Activated CD4-positive, alpha-beta memory T cell treated with anti-CD3 and anti-CD28 coated beads, Interleukin-2, amount 10 ng/mL, durations not matched to agents 7 days and 5 days (primary cell): ENCODE data around the gene ING3. TPM values are rescaled to one million over a fixed set of nuclear protein-coding genes. Genes with fewer than 3 reads are reported as not detected.

Experiments
- CTCF ChIA-PET: fragments of 350-600 bp; sonication (Branson Sonifier 250); formaldehyde crosslinking; loops from one replicate; lab custom pipeline; 2021; ENCODE audit warnings: antibody characterized with exemption, inconsistent platforms; lab: Charles Lee
- POLR2A ChIA-PET: fragments of 350-600 bp; sonication (Branson Sonifier 250); formaldehyde crosslinking; loops from one replicate; lab custom pipeline; 2021; ENCODE audit warnings: antibody characterized with exemption; lab: Charles Lee
- DNase-seq: peaks from one replicate; pipeline ENCODE4 v3.0.0-alpha.2; 2020
- H3K27ac Mint-ChIP-seq: one replicate; pipeline ENCODE4 v1.8.0; 2021; ENCODE audit warnings: mild to moderate bottlenecking, mixed read lengths
- H3K27me3 Mint-ChIP-seq: one replicate; pipeline ENCODE4 v1.8.0; 2021; ENCODE audit warnings: mixed read lengths
- H3K36me3 Mint-ChIP-seq: one replicate; pipeline ENCODE4 v1.8.0; 2021; ENCODE audit warnings: low read depth, mixed read lengths
- H3K4me1 Mint-ChIP-seq: one replicate; pipeline ENCODE4 v1.8.0; 2021; ENCODE audit warnings: mixed read lengths
- H3K4me3 Mint-ChIP-seq: one replicate; pipeline ENCODE4 v1.8.0; 2021; ENCODE audit warnings: mild to moderate bottlenecking, mixed read lengths
- H3K9me3 Mint-ChIP-seq: one replicate; pipeline ENCODE4 v1.8.0; 2021; ENCODE audit warnings: mixed read lengths
- total RNA-seq, 2 experiments: library from RNA; stranded (reverse); gene quantifications; one replicate each; pipeline ENCODE4 v1.2.3, GENCODE V29; 2021

The ING3 gene
- total RNA-seq, 2 experiments from 2014 or later = 22.2 to 26.5 TPM

- POLR2A ChIA-PET = no interaction called here
- Mint-ChIP-seq H3K27me3 (peaks cover 48% of the 10 kb centered on the region), H3K9me3 (no peaks in the 10 kb centered on the region), H3K36me3 (no peaks in the 10 kb centered on the region), H3K4me1 (peaks cover 21% of the 10 kb centered on the region), H3K27ac (no peak overlapping the region), H3K4me3 (no peak overlapping the region)
- CTCF ChIA-PET = no interaction called here
- DNase-seq = no peak
These were observed 42.5 kb downstream of the ING3 start for GRCh38 chr7:120992965-120993494.

DNA sequence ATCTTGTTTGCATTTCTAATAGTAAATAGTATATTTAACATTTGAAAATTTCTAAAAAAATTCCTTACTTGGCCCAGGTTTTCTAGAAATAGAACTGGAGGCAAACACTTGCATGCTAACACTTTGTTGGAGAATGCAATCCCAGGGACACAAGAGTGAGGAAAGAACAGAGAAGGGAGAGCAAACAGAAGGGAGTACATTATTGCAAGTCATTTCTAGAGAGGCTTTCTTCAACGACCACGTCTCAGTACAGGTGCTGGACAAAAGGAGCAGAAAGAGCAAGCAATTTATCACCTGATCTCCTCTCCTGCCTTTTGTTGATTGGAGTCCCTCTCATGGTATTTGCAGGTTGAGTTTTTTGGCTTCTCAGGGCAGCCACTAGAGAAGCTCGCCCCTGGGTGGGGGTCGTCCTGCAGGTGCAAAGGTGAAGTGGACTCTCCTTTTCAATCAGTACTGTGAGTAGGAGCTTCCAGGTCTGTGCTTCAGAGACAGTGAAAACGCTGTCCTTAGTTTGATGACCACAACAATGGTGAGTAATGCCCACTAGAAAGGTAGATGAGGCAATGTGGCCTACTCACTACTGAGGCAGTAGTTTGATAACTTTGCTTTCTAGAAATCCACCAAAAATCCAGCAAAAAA lies 43.1 kb downstream of the ING3 start:
- Mint-ChIP-seq H3K9me3 (no peaks in the 10 kb centered on the region), H3K4me1 (peaks cover 16% of the 10 kb centered on the region), H3K4me3 (no peak overlapping the region), H3K36me3 (no peaks in the 10 kb centered on the region), H3K27ac (no peak overlapping the region), H3K27me3 (peaks cover 45% of the 10 kb centered on the region)
- ChIA-PET CTCF (no interaction called here), POLR2A (no interaction called here)
- no peak for DNase-seq

- DNase-seq = no peak
- CTCF ChIA-PET = interaction anchor here (1.1 kb wide), 1 partner anchor 8 kb away, joined by 3 read pairs; no protein-coding TSS in a partner anchor
- no peak overlapping the region for H3K27ac Mint-ChIP-seq
- peaks cover 9% of the 10 kb centered on the region for H3K4me1 Mint-ChIP-seq
- no peak overlapping the region for H3K4me3 Mint-ChIP-seq
- no peaks in the 10 kb centered on the region for H3K9me3 Mint-ChIP-seq
- no peaks in the 10 kb centered on the region for H3K36me3 Mint-ChIP-seq
- POLR2A ChIA-PET = no interaction called here
- H3K27me3 Mint-ChIP-seq = peaks cover 34% of the 10 kb centered on the region
These were observed 44.2 kb downstream of the ING3 start for GRCh38 chr7:120994512-120995410.

DNA sequence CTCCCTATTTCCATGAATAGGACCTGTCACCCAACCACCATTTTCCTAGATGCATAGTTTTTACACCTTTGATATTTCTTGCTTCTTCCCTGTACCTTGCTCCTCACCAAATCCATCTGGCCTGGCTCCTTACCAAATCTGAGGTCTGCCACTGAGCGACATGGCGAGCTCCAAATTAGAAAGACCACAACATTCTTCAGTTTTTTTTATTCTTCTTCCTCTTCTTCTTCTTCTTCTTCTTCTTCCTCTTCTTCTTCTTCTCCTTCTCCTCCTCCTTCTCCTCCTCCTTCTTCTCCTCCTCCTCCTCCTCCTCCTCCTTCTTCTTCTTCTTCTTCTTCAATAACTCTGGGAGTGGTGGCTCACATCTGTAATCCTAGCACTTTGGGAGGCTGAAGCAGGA lies 45.1 kb downstream of the ING3 start:
- ChIA-PET POLR2A (no interaction called here), CTCF (interaction anchor here (1.1 kb wide), 1 partner anchor 9 kb away, joined by 3 read pairs; no protein-coding TSS in a partner anchor)
- DNase-seq = no peak
- Mint-ChIP-seq H3K4me3 (no peak overlapping the region), H3K27me3 (peaks cover 30% of the 10 kb centered on the region), H3K27ac (no peak overlapping the region), H3K9me3 (no peaks in the 10 kb centered on the region), H3K36me3 (no peaks in the 10 kb centered on the region), H3K4me1 (peaks cover 13% of the 10 kb centered on the region)

DNA sequence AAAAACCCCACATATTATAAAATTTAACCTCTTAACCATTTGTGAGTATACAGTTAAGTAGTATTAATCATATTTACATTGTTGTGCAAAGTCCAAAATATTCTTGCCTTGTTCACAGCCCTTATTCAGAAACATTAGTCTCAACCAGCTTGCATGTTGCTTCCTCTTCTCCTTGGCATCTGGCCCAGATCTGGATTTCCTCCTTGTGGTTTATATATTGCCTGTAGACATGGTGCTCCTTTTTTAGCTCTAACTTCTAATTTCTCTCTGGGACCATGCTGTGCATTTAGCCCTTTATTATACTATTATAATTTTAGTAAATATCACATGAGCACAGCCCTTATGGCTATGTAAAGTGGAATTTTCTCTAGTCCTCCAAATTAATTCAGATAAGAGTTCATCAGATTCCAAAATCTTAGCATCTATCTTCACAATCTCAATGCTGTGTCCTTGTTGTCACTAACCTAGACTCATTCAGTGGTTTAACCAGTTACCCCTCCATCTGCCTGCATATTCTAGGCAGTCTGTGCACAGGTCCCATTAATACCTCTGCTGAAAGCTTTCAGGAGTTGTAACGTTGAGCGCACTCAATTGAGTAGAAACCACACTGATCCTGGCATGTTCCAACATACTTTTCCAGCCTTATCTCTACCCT lies 45.9 kb downstream of the ING3 start:
- H3K36me3 Mint-ChIP-seq = no peaks in the 10 kb centered on the region
- H3K27me3 Mint-ChIP-seq = peaks cover 27% of the 10 kb centered on the region
- no peak overlapping the region for H3K27ac Mint-ChIP-seq
- H3K4me1 Mint-ChIP-seq = peaks cover 12% of the 10 kb centered on the region
- CTCF ChIA-PET = interaction anchor here (1.1 kb wide), 1 partner anchor 9 kb away, joined by 3 read pairs; no protein-coding TSS in a partner anchor
- H3K4me3 Mint-ChIP-seq = no peak overlapping the region
- no peaks in the 10 kb centered on the region for H3K9me3 Mint-ChIP-seq
- POLR2A ChIA-PET = no interaction called here
- DNase-seq = no peak

GRCh38 chr7:120996988-120997345 lies 46.4 kb downstream of the ING3 start:
- Mint-ChIP-seq H3K27me3 (peaks cover 24% of the 10 kb centered on the region), H3K4me3 (no peak overlapping the region), H3K4me1 (peaks cover 11% of the 10 kb centered on the region), H3K9me3 (no peaks in the 10 kb centered on the region), H3K27ac (no peak overlapping the region), H3K36me3 (no peaks in the 10 kb centered on the region)
- DNase-seq = no peak
- CTCF ChIA-PET = no interaction called here
- POLR2A ChIA-PET = no interaction called here

DNA sequence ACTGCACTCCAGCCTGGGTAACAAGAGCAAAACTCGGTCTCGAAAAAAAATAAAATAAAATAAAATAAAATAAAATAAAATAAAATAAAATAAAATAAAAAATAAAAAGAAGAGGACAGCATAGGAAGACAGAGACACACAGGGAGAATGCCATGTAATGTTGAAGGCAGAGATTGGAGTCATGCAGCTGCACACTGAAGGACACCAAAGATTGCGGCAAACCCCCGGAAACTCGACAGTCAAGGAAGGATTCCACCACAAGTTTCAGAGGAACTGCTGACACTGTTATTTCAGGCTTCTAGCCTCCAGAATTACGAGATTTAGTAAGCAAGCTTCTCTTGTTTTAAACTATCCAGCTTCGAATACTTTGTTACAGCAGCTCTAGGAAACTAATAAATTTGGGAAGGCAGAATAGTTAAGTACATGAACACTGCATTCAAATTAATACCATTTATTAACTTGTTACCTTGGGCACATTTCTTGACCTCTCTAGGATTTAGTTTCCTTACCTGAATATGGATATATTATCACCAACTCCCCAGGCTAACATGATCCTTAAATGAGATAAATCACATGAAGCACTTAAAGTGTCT lies 47.4 kb downstream of the ING3 start:
- no peaks in the 10 kb centered on the region for H3K36me3 Mint-ChIP-seq

GRCh38 chr7:120998520-120998919 lies 47.9 kb downstream of the ING3 start:
- peaks cover 23% of the 10 kb centered on the region for H3K27me3 Mint-ChIP-seq
- ChIA-PET POLR2A (no interaction called here), CTCF (interaction anchor here (0.9 to 1.3 kb wide), 3 partner anchors 10 to 83 kb away, joined by 3 to 4 read pairs (median 3); partner anchors contain the start of gene CPED1)
- H3K4me3 Mint-ChIP-seq = no peak overlapping the region
- H3K27ac Mint-ChIP-seq = no peak overlapping the region
- no peak for DNase-seq
- no peaks in the 10 kb centered on the region for H3K36me3 Mint-ChIP-seq
- no peaks in the 10 kb centered on the region for H3K9me3 Mint-ChIP-seq
- H3K4me1 Mint-ChIP-seq = peaks cover 11% of the 10 kb centered on the region

More for the DNA sequence above, 47.4 kb downstream of the ING3 start:
- DNase-seq = no peak
- H3K9me3 Mint-ChIP-seq = no peaks in the 10 kb centered on the region
- POLR2A ChIA-PET = no interaction called here
- no peak overlapping the region for H3K27ac Mint-ChIP-seq
- peaks cover 21% of the 10 kb centered on the region for H3K27me3 Mint-ChIP-seq
- H3K4me3 Mint-ChIP-seq = no peak overlapping the region
- H3K4me1 Mint-ChIP-seq = peaks cover 11% of the 10 kb centered on the region
- CTCF ChIA-PET = interaction anchor here (1.3 kb wide), 1 partner anchor 84 kb away, joined by 3 read pairs; no protein-coding TSS in a partner anchor

DNA sequence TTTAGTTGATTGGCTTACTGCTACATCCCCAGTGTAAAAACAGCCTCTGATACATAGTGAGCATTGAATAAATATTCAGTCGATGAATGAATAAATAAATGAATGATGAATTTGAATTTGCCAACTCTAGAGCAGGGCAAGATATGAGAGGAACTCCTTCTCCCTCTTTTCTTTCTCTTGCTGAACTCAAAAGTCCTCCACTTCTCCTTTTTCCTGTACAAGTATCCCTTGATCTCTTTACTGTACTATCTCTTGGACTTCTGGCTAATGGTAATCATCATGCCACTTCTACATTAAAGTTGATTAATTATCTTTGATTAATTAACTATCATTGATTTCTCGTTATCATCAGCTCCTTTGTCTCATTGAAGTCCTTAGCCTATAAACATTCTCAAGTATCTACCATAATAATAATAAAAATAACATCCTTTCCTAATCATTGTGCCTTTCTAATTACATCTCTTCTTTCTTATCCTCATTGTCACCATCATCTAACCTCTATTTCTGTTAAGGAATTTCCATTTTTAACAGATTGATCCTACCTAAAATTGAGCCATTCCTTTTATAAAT lies 48.5 kb downstream of the ING3 start:
- no peak for DNase-seq
- POLR2A ChIA-PET = no interaction called here
- H3K9me3 Mint-ChIP-seq = no peaks in the 10 kb centered on the region
- CTCF ChIA-PET = interaction anchor here (0.9 to 1.3 kb wide), 3 partner anchors 11 to 83 kb away, joined by 3 to 4 read pairs (median 3); partner anchors contain the start of gene CPED1
- H3K36me3 Mint-ChIP-seq = no peaks in the 10 kb centered on the region
- peaks cover 11% of the 10 kb centered on the region for H3K4me1 Mint-ChIP-seq
- peaks cover 21% of the 10 kb centered on the region for H3K27me3 Mint-ChIP-seq
- no peak overlapping the region for H3K27ac Mint-ChIP-seq
- no peak overlapping the region for H3K4me3 Mint-ChIP-seq

DNA sequence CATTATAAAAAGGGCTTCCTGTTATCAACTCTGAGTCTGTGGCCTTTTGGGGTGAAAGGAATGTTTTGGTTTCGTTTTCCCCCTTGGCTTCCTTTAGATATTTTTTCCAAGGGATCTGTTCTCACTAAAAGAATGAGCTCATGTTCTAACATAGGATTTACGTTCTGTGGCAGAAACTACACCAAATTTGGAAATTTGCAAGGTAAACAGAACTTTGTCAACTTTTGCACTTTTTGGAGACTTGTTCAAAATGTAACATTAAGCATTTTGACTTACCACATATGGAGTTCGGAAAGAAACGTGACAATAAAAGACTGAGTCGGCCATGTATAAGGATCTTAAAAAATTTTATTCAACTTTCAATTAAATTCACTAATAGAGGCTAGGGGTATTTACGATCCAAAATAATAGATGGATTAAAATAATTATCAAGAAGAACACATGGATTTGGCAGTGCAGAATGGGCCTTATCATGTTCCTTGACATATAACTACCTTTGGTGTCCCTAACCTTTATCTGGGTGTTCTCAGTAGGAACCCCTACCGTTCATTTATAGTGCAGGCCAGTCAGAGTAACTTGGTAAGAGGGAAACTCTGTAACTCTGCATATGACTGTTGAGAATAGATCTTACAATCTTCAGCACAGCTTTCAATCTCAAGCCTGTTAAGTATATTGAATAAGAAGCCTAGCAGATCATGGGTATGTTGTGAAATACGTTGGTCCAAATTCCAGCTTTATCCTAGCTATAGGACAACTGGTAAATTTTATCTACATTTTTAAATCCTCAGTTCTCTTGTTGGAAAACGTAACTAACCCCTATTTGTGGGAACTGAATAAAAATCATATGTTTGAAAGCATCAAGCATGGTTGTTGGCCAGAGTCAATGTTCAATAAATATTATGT lies 49.8 kb downstream of the ING3 start:
- Mint-ChIP-seq H3K27ac (no peak overlapping the region), H3K36me3 (no peaks in the 10 kb centered on the region), H3K9me3 (no peaks in the 10 kb centered on the region), H3K4me1 (peaks cover 11% of the 10 kb centered on the region), H3K27me3 (peaks cover 17% of the 10 kb centered on the region), H3K4me3 (no peak overlapping the region)
- POLR2A ChIA-PET = no interaction called here
- no peak for DNase-seq
- CTCF ChIA-PET = interaction anchor here (1.0 to 1.1 kb wide), 2 partner anchors 13 to 108 kb away, joined by 3 to 4 read pairs; no protein-coding TSS in a partner anchor

DNA sequence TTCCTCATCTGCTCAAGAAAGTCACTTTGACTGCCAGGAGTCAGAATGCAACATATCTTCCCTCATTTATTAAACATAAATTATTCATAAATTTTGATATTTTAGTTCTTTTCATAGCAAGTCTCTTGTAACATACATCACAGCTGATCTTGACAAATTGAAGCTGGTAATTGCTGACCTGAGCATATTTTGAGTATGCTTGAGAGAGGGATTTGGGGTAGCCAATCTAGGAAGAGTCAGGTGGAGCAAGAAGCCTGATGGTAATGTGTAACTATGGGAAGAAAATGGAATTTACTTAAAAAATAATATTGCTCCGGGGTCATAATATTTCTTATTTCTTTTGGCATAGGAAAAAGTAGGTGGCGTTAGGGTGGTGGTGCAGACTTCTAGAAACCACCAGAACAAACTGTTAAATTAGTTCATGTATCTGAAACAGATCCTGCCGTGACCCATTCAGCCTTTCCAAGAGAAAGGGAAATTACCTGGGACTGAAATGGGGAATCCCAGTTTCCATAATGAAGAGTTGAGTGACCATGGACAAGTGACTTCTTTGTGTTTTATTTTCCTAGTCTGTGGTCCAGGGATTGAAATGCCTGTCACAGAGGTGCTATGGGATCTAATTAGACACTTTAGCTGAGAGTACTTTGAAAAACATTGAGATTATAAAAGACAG lies 50.8 kb downstream of the ING3 start:
- DNase-seq = no peak
- POLR2A ChIA-PET = no interaction called here
- peaks cover 18% of the 10 kb centered on the region for H3K27me3 Mint-ChIP-seq
- no peaks in the 10 kb centered on the region for H3K36me3 Mint-ChIP-seq
- no peak overlapping the region for H3K27ac Mint-ChIP-seq
- H3K9me3 Mint-ChIP-seq = no peaks in the 10 kb centered on the region
- CTCF ChIA-PET = interaction anchor here (1.1 to 1.7 kb wide), 2 partner anchors 13 to 107 kb away, joined by 3 to 6 read pairs; partner anchors contain the start of gene CPED1
- no peak overlapping the region for H3K4me3 Mint-ChIP-seq
- peaks cover 7% of the 10 kb centered on the region for H3K4me1 Mint-ChIP-seq
